H9 (cell line): ENCODE data around the gene FZD10. TPM values are rescaled to one million over a fixed set of nuclear protein-coding genes. Genes with fewer than 3 reads are reported as not detected.

ENCODE experiments used
- DNase-seq: peaks from one replicate; pipeline ENCODE4 v3.0.0-alpha.2; 2017
- H2AFZ ChIP-seq: one replicate; pipeline ENCODE4 v1.6.1; 2013; ENCODE audit warnings: mild to moderate bottlenecking, low read length, control low read depth, moderate library complexity
- H2AK5ac ChIP-seq: 2 replicates; pipeline ENCODE4 v1.6.1; 2013; ENCODE audit warnings: low read length, control low read depth, mixed read lengths; ENCODE audit not compliant: insufficient read length
- H2BK120ac ChIP-seq: one replicate; pipeline ENCODE4 v1.6.1; 2013; ENCODE audit warnings: low read depth, mild to moderate bottlenecking, low read length, control low read depth, inconsistent platforms; ENCODE audit not compliant: poor library complexity, severe bottlenecking
- H2BK12ac ChIP-seq: 2 replicates; pipeline ENCODE4 v1.6.1; 2013; ENCODE audit warnings: low read length, control low read depth, mixed read lengths, low read depth; ENCODE audit not compliant: insufficient read length
- H2BK15ac ChIP-seq: 2 replicates; pipeline ENCODE4 v1.6.1; 2013; ENCODE audit warnings: low read depth, low read length, control low read depth
- H2BK20ac ChIP-seq: one replicate; pipeline ENCODE4 v1.6.1; 2013; ENCODE audit warnings: low read depth, mild to moderate bottlenecking, low read length, control low read depth, inconsistent platforms; ENCODE audit not compliant: poor library complexity, severe bottlenecking
- H2BK5ac ChIP-seq: 2 replicates; pipeline ENCODE4 v1.6.1; 2013; ENCODE audit warnings: low read length, control low read depth, mixed read lengths; ENCODE audit not compliant: insufficient read length
- H3K14ac ChIP-seq: 2 replicates; pipeline ENCODE4 v1.6.1; 2013; ENCODE audit warnings: low read length, control low read depth; ENCODE audit not compliant: insufficient read depth
- H3K18ac ChIP-seq: 2 replicates; pipeline ENCODE4 v1.6.1; 2013; ENCODE audit warnings: low read depth, mild to moderate bottlenecking, mixed read lengths, low read length, control low read depth; ENCODE audit not compliant: insufficient read length
- H3K23ac ChIP-seq: 2 replicates; pipeline ENCODE4 v1.6.1; 2013; ENCODE audit warnings: low read length, control low read depth, mixed read lengths, low read depth; ENCODE audit not compliant: insufficient read length
- H3K23me2 ChIP-seq: 2 replicates; pipeline ENCODE4 v1.6.1; 2013; ENCODE audit warnings: low read depth, mild to moderate bottlenecking, mixed read lengths, low read length, control low read depth; ENCODE audit not compliant: insufficient read length, poor library complexity, severe bottlenecking
- H3K27ac ChIP-seq: 2 replicates; pipeline ENCODE4 v1.5.1; 2013; ENCODE audit warnings: low read length, control low read depth, mixed read lengths, low read depth; ENCODE audit not compliant: insufficient read length
- H3K27me3 ChIP-seq: 2 replicates; pipeline ENCODE4 v1.6.1; 2013; ENCODE audit warnings: low read length, control low read depth, inconsistent platforms; ENCODE audit not compliant: insufficient read depth
- H3K4ac ChIP-seq: 2 replicates; pipeline ENCODE4 v1.6.1; 2013; ENCODE audit warnings: low read depth, mild to moderate bottlenecking, control low read depth, inconsistent platforms, low read length, moderate library complexity
- H3K4me1 ChIP-seq: 2 replicates; pipeline ENCODE4 v1.6.1; 2013; ENCODE audit warnings: low read length, control low read depth, inconsistent platforms; ENCODE audit not compliant: insufficient read depth
- H3K4me2 ChIP-seq: 2 replicates; pipeline ENCODE4 v1.6.1; 2013; ENCODE audit warnings: low read length, control low read depth, mixed read lengths; ENCODE audit not compliant: insufficient read length, insufficient read depth
- H3K56ac ChIP-seq: 2 replicates; pipeline ENCODE4 v1.6.1; 2013; ENCODE audit warnings: low read depth, mild to moderate bottlenecking, mixed read lengths, low read length, control low read depth; ENCODE audit not compliant: insufficient read length
- H3K79me1 ChIP-seq: 2 replicates; pipeline ENCODE4 v1.6.1; 2013; ENCODE audit warnings: low read depth, mild to moderate bottlenecking, moderate library complexity, low read length, control low read depth, inconsistent platforms; ENCODE audit not compliant: insufficient read depth, poor library complexity, severe bottlenecking
- H3K79me2 ChIP-seq: 2 replicates; pipeline ENCODE4 v1.6.1; 2013; ENCODE audit warnings: low read length, control low read depth, inconsistent platforms; ENCODE audit not compliant: insufficient read depth
- H3K9ac ChIP-seq: 2 replicates; pipeline ENCODE4 v1.6.1; 2013; ENCODE audit warnings: low read length, control low read depth, mixed read lengths; ENCODE audit not compliant: insufficient read length; ENCODE audit errors: extremely low read depth
- H3K9me3 ChIP-seq: one replicate; pipeline ENCODE4 v1.6.1; 2013; ENCODE audit warnings: low read depth, low read length, inconsistent platforms; ENCODE audit not compliant: control insufficient read depth
- H3T11ph ChIP-seq: one replicate; pipeline ENCODE4 v1.6.1; 2013; ENCODE audit warnings: mild to moderate bottlenecking, low read length, control low read depth, inconsistent platforms
- H4K20me1 ChIP-seq: one replicate; pipeline ENCODE4 v1.6.1; 2013; ENCODE audit not compliant: control insufficient read depth, insufficient read length, insufficient read depth
- H4K5ac ChIP-seq: 2 replicates; pipeline ENCODE4 v1.6.1; 2013; ENCODE audit warnings: low read depth, mild to moderate bottlenecking, mixed read lengths, low read length, control low read depth; ENCODE audit not compliant: insufficient read length
- H4K8ac ChIP-seq: replicated peaks from 2 replicates; pipeline ENCODE4 v1.6.1; 2013; ENCODE audit warnings: low read length, control low read depth, mixed read lengths, low read depth; ENCODE audit not compliant: insufficient read length
- H4K91ac ChIP-seq: 2 replicates; pipeline ENCODE4 v1.6.1; 2013; ENCODE audit warnings: low read depth, mild to moderate bottlenecking, moderate library complexity, mixed read lengths, low read length, control low read depth; ENCODE audit not compliant: insufficient read length
- H3K27ac Mint-ChIP-seq, 3 experiments: 2 replicates in 2 of 3; 3 replicates in 1 of 3; pipeline ENCODE4 v1.8.0; 2020 to 2021; ENCODE audit warnings: mixed read lengths in 3 of 3, mild to moderate bottlenecking in 1 of 3, moderate library complexity in 1 of 3
- H3K27me3 Mint-ChIP-seq: 2 replicates; pipeline ENCODE4 v1.8.0; 2021; ENCODE audit warnings: low read depth, mild to moderate bottlenecking, moderate library complexity, mixed read lengths
- H3K36me3 Mint-ChIP-seq, 3 experiments: 2 replicates in 2 of 3; 3 replicates in 1 of 3; pipeline ENCODE4 v1.8.0; 2020 to 2021; ENCODE audit warnings: low read depth in 3 of 3, mixed read lengths in 3 of 3; ENCODE audit not compliant: insufficient read depth in 1 of 3
- H3K4me1 Mint-ChIP-seq, 2 experiments: 2 replicates each; pipeline ENCODE4 v1.8.0; 2020; ENCODE audit warnings: mixed read lengths in 2 of 2
- H3K4me3 Mint-ChIP-seq, 2 experiments: 2 replicates in 1 of 2; 3 replicates in 1 of 2; pipeline ENCODE4 v1.8.0; 2020 to 2021; ENCODE audit warnings: mild to moderate bottlenecking in 2 of 2, mixed read lengths in 2 of 2, moderate library complexity in 1 of 2
- H3K9me3 Mint-ChIP-seq, 2 experiments: 2 replicates in 1 of 2; 3 replicates in 1 of 2; pipeline ENCODE4 v1.8.0; 2020; ENCODE audit warnings: mild to moderate bottlenecking in 2 of 2, mixed read lengths in 2 of 2, moderate library complexity in 1 of 2
- WGBS: extraction: QIAGEN DNeasy Blood & Tissue Kit; methylation state at CpG from one replicate; pipeline ENCODE4 v1.1.7; 2013; ENCODE audit warnings: missing lambda C conversion rate, low lambda C conversion rate, mixed read lengths; ENCODE audit not compliant: insufficient read length; ENCODE audit errors: extremely low coverage; 5-methylcytosine and 5-hydroxymethylcytosine counted together
- total RNA-seq: library from RNA; stranded (reverse); gene quantifications from 2 replicates; pipeline ENCODE4 v1.2.1, GENCODE V29; 2021
- TF ChIP-seq, protein P1 (sequence below): fragments of 200-600 bp; sonication (generic); conservative IDR thresholded peaks from 3 replicates; pipeline ENCODE4 v1.8.0; 2021; ENCODE audit warnings: antibody characterized with exemption, mild to moderate bottlenecking

FZD10 gene
- total RNA-seq, 1 experiment from 2014 or later: 1.0 TPM

DNA sequence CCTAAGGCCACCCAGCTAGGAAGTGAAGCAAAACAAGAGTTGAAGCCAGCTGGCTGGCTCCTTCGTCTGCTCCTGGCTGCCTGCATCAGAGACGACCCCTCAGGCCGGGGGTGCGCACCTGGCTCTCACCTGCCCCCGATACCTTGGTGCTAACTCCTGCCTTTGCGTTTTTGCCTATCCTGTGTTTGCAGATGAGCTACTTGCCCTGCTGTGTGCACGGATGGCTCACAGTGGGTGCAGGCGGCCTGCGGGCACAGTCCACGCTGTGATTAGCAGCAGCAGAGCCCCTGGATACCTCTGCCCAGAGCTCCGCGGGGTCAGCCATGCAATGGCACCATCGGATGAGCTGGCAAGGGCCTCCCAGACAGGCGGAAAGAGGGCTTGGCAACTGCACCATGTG is 31.2 kb upstream of the FZD10 start:
- Histone ChIP-seq H2BK12ac (no peak overlapping the region), H4K91ac (no peak overlapping the region), H2BK5ac (no peak overlapping the region), H3K79me1 (no peaks in the 10 kb centered on the region), H2BK15ac (no peak overlapping the region), H3K9ac (no peak overlapping the region), H3K79me2 (no peaks in the 10 kb centered on the region), H3K56ac (no peak overlapping the region), H3K23me2 (no peaks in the 10 kb centered on the region), H3K4me2 (no peak overlapping the region), H4K5ac (no peak overlapping the region), H3K23ac (no peak overlapping the region), H3K14ac (no peak overlapping the region), H4K20me1 (no peaks in the 10 kb centered on the region), H3K18ac (no peak overlapping the region), H3K4ac (no peak overlapping the region), H3K9me3 (no peaks in the 10 kb centered on the region), H2BK20ac (no peak overlapping the region), H3K27ac (no peak overlapping the region), H3T11ph (no peak overlapping the region), H2AK5ac (no peak overlapping the region), H3K4me1 (no peaks in the 10 kb centered on the region), H2BK120ac (no peak overlapping the region), H2AFZ (no peak overlapping the region), H4K8ac (no peak overlapping the region), H3K27me3 (no peaks in the 10 kb centered on the region; the same call in 1 of the 2 replicates)
- Mint-ChIP-seq H3K4me1 (peaks cover 12 to 17% of the 10 kb centered on the region in 2 experiments; a peak in 3 of 4 replicates), H3K4me3 (no peak overlapping the region), H3K36me3 (no peaks in the 10 kb centered on the region), H3K27me3 (peaks cover 95% of the 10 kb centered on the region), H3K27ac (no peak overlapping the region), H3K9me3 (peaks cover 2 to 10% of the 10 kb centered on the region in 2 experiments; a peak in 2 of 5 replicates)
- DNase-seq: no peak
- TF ChIP-seq, protein P1, sequence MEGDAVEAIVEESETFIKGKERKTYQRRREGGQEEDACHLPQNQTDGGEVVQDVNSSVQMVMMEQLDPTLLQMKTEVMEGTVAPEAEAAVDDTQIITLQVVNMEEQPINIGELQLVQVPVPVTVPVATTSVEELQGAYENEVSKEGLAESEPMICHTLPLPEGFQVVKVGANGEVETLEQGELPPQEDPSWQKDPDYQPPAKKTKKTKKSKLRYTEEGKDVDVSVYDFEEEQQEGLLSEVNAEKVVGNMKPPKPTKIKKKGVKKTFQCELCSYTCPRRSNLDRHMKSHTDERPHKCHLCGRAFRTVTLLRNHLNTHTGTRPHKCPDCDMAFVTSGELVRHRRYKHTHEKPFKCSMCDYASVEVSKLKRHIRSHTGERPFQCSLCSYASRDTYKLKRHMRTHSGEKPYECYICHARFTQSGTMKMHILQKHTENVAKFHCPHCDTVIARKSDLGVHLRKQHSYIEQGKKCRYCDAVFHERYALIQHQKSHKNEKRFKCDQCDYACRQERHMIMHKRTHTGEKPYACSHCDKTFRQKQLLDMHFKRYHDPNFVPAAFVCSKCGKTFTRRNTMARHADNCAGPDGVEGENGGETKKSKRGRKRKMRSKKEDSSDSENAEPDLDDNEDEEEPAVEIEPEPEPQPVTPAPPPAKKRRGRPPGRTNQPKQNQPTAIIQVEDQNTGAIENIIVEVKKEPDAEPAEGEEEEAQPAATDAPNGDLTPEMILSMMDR: no peak
- WGBS: no CpG with 5 or more reads among the region's 14 CpGs
